Right renal cortex interstitium (tissue), 3 donors: Measurements from ENCODE around the gene JAKMIP1. TPM values are rescaled to one million over a fixed set of nuclear protein-coding genes. Genes with fewer than 3 reads are reported as not detected.

Experiments
- DNase-seq, 3 donors: peaks; one replicate each; pipeline ENCODE4 v3.0.0-alpha.2; 2013; ENCODE audit warnings: low read depth in 3 of 3, low spot score in 2 of 3
- polyA plus RNA-seq, 3 donors: library from polyadenylated mRNA; unstranded; fragments of 120-200 nt; gene quantifications; one replicate each; pipeline ENCODE4 v1.2.1, GENCODE V29; 2013; ENCODE audit not compliant: insufficient read length in 3 of 3

Gene JAKMIP1
- polyA plus RNA-seq, 3 donors: 0.10 to 0.12 (median 0.10) TPM

GRCh38 chr4:6106156-6106555, 94.2 kb downstream of the JAKMIP1 start:
- no peak for DNase-seq

- DNase-seq: no peak
Measured at GRCh38 chr4:6105311-6105911, 94.9 kb downstream of the JAKMIP1 start.

GRCh38 chr4:6104541-6105130, 95.7 kb downstream of the JAKMIP1 start:
- DNase-seq: no peak

GRCh38 chr4:6097581-6097980, 102.8 kb downstream of the JAKMIP1 start:
- DNase-seq: no peak

GRCh38 chr4:6095897-6096296, 104.5 kb downstream of the JAKMIP1 start:
- no peak for DNase-seq

GRCh38 chr4:6095023-6095752, 105.2 kb downstream of the JAKMIP1 start:
- DNase-seq: no peak

GRCh38 chr4:6093671-6094070, 106.7 kb downstream of the JAKMIP1 start:
- DNase-seq: no peak

GRCh38 chr4:6092971-6093370, 107.4 kb downstream of the JAKMIP1 start:
- DNase-seq: no peak

GRCh38 chr4:6092131-6092530, 108.2 kb downstream of the JAKMIP1 start:
- DNase-seq: no peak

DNA sequence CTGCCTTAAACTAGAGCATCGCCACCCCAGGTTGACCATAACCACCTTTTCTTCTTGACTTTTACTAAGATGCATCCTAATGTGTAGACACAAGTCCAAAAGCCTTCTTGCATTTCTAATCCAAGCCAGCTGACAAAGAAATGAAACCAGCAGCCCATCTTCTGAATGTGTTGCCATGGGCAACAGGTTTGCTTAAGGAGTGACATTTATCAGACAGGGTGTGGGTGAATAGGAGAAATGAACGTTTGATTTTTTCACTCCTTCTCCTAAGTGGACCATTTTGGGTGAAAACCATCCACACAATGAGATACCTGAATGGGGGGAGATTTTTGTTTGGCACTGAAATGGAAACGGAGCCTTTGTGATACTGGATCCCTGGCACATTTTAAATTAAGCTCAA, 109.4 kb downstream of the JAKMIP1 start:
- no peak for DNase-seq

DNA sequence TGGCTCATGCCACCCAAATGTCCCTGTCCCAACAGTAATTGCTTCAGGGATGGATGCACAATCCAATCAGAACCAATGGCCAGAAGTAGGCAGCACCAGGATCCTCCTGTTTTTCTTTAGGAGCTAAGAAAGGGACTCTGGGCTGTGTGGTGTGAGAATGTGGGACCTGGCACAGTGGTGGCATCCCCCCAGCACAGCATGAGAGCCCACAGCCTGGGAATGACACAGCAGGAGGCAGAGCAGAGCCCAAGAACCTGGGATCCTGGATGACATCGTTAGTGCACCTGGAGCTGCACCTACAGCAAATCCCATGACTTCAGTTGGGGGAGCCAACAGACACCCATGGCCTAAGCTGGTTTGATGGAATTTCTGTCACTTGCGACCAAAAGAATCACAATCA, 111.4 kb downstream of the JAKMIP1 start:
- no peak for DNase-seq

GRCh38 chr4:6087669-6088341, 112.5 kb downstream of the JAKMIP1 start:
- DNase-seq: no peak

DNA sequence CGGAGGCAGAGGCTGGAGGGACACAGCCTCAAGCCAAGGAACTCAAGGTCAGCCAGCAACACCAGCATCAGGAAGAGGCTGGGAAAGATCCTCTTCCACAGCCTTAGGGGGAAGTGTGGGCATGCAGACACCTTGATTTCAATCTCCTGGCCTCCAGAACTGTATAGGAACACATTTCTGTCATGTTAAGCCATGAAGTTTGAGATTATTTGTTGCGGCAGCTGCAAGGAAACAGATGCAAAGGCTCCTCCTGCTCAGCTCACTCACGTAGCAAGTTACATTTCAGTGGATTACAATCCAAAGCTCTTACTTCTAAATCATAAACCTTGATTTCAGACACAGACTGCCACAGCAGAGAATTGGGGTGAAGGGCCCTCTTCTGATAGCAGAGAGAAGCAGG, 113.5 kb downstream of the JAKMIP1 start:
- no peak for DNase-seq

- DNase-seq: no peak
Measured at GRCh38 chr4:6085691-6086628, 114.4 kb downstream of the JAKMIP1 start.

DNA sequence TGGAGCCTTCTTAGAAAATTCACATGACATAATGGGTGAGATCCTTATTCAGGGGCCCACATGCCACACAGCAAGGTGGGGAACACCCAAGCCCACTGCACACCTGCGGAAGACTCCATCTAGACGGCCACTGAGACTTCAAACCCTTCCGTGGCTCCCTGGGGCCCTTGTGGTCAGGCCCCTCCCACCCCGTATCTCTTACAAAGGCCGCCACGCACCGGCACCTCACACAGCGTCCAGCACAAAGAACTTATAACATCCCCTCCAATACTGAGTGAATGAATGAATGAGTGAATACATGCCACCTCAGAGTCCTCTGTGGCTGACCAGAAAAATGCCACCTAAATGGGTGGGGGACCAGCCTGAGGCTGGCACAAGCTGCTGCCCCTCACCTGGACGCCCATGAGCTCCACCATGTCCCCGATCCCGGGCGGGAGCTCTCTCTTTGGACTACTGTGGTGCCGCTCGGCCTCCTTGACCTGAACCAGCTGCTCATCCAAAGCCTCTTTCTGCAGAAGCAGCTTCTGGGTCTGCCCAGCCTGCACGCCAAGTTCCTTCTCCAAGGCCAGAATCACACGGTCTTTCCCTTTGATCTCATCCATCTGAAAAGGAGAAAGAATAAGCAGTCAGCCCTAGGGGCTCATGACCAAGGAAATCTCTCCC, 115.2 kb downstream of the JAKMIP1 start:
- DNase-seq: no peak

GRCh38 chr4:6079965-6080364, 120.4 kb downstream of the JAKMIP1 start:
- DNase-seq: no peak

DNA sequence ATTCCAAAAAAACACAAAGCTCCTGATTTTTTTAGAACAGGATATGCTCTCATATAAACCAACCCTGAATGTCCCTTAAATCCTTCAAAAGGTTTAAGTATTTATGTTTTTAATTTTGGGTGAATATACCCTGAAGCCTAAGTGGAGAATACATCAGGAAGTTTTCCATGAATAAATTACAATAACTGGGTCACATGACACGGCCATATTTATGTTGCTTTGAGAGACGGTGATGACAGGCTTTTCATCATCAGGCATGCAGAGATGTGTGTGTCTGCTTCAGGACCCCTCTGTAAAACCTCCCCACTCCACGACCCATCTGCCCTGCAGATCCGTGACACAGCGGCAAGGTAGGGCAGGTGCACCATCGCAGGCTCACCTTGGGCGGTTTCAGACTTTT, 121.8 kb downstream of the JAKMIP1 start:
- DNase-seq: no peak

- no peak for DNase-seq
Measured at GRCh38 chr4:6076391-6076790, 124.0 kb downstream of the JAKMIP1 start.

- DNase-seq: no peak
Measured at GRCh38 chr4:6074758-6075157, 125.6 kb downstream of the JAKMIP1 start.
